Colon (tissue), 2 donors: Measurements from ENCODE around the gene GARRE1.
"Not testable (repeated sequence)": the region's sequence is repeated elsewhere in the genome, so short reads cannot be mapped to it uniquely, and the experiment has no call there.

Experiments
- FAIRE-seq: peaks from 2 replicates; lab custom pipeline; 2012; peaks lifted over from hg19 to GRCh38; lab: Jason Lieb, UNC
- donor health status: control.
- donor health status: control.

Gene GARRE1

DNA sequence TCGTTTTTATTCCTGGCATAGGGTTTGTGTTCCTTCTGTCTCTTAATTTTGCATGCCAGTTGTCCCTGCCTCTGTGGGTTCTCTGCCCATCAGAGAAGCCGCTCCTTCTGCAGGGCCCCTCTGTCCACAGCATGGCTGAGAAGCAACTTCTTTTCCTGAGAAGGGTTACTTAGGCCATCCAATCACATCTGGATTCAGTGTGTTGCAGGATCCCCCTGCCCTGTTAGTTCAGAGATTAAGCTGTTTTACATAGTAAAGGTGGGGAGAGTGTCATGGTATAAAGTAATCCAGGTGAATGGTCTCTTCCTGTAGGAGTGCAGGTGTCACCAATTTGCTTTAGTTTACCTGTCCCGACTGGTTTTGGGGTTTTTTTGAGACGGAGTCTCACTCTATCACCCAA is 22.9 kb upstream of the GARRE1 start:
- no peak for FAIRE-seq

DNA sequence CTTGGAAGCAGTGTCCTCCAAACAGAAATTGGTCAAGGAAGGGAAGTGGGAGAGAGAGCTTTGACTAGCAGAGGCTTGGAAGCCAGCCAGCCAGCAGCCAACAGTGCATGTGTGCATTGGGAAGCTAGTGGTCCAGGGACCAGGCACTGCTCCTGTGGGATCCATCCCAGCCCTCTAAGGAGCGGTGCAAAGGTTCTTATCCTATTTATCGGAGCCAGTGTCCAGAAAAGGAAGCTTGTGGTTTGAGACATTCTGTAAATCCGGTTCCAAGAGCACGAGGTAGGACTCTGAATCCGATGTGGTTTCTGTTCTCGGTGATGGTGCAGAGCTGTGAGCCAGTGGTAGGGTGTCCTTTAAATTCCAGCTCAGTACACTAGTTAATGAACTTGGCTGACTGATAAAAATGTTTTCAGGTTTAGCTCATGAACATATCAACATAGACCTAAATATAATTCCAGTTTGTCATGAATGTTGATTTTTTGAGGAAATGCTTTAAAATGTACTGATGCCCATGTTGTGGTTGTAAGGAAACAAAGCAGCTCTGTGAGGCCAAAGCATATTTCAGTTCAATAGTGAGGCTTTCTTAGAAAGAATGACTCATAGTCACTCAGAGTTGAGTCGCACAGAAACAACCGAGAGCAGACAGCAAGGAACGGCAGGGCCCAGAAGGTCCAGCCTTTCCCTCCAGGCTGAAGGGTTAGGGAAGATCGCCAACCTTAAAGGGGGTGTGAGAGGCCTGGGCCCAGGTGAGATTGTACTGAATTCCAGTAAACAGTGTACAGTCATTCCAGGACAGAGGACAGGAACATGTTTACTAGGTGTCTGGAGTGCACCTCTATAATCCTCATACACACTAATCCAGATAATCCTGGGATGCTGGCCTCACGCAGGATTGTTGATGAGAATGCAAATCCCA is 21.5 kb upstream of the GARRE1 start:
- FAIRE-seq, result no peak

DNA sequence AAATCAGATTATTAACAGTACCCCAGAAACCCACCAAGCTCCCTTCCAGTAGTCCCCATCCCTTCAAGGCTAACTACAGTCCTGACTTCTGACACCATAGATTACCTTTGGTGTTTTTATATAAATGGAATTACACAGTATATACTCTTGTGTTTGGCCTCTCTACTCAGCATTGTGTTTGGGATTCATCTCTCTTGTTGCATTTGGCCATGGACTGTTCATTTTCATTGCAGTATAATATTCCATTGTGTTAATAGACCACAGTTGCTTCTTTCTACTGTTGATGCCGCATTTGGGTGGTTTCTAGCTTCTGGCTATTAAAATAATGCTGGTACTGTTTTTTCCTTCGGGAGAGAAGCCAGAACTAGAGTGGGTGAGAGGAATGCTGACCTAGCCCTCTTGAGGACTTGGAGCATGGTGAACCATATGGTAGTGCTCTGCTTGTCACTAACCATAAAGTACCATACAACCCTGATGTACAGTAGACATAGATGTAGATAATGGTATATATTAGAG is 18.9 kb upstream of the GARRE1 start:
- no peak for FAIRE-seq

DNA sequence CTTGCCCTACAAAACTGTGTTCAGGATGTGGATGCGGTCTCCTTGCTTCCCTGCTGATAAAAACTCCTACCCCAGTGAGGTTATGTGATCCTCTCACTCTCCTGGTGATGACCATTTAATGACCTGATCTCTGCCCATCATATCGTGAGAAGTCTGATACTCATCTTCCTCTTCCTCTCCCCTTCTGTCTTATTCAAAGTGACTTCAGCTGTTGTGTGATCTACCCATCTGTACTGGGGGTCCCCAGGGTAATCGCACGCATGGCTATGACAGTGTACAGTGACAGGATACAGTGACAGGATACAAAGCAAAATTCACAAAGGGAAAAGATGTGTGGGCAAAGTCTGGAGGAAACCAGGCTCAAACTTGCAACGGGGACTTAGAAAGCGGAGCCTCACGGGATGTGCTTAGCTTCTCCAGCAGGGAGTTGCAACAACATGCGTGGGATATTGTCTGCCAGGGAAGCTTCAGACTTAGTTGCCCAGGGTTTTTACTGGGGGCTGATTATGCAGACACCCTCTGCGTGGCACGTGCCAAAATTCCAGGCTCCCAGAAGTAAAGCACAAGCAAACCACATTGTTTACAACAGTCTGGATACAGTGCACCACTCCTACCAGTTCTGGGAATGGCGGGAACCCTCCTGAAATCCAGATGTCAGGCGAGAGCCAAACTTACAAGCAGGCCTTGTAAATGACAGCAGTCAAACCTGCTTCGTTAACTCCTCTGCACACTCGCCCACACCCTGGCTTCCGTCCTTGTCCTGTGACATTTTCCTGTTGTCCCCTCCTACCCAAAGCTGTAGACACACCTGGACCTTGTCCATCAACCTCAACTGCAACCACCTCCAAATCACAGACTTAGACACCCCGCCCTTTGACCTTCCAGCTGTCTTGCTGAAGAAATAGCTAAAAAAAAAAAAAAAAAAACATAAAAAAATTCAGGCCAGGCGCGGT is 18.0 kb upstream of the GARRE1 start:
- no peak for FAIRE-seq

DNA sequence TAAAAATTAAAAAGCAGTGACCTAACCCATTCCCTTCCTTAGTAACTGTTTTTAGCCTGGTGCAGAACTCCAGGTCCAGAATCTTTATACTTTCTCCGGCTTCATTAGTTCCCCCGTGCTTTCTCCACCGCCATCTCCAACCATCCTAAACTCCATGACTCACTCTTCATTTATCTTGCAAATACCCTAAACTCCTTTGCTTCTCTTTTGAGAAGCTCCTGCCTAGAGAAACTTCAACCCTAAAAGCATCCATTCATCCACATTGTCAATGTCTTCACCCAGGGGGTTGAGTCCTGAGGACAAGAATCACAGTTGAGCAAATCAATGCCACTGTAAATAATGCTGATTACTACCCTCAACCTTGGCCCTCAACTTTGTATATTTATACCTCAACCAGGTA is 17.1 kb upstream of the GARRE1 start:
- no peak for FAIRE-seq

DNA sequence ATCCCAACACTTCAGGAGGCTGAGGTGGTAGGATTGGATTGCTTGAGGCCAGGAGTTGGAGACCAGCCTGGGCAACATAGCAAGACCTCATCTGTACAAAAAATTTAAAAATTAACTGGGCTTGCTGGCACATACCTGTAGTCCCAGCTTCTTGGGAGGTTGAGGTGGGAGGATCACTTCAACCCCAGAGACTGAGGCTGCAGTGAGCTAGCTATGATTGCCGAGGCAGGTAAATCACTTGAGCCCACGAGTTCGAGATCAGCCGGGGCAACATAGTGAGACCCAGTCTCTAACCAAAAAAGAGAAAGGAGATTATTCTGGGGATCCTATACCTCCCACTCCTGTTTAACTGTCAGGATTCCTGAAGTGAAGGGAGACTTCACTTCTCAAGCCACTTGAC is 16.4 kb upstream of the GARRE1 start:
- no peak for FAIRE-seq

DNA sequence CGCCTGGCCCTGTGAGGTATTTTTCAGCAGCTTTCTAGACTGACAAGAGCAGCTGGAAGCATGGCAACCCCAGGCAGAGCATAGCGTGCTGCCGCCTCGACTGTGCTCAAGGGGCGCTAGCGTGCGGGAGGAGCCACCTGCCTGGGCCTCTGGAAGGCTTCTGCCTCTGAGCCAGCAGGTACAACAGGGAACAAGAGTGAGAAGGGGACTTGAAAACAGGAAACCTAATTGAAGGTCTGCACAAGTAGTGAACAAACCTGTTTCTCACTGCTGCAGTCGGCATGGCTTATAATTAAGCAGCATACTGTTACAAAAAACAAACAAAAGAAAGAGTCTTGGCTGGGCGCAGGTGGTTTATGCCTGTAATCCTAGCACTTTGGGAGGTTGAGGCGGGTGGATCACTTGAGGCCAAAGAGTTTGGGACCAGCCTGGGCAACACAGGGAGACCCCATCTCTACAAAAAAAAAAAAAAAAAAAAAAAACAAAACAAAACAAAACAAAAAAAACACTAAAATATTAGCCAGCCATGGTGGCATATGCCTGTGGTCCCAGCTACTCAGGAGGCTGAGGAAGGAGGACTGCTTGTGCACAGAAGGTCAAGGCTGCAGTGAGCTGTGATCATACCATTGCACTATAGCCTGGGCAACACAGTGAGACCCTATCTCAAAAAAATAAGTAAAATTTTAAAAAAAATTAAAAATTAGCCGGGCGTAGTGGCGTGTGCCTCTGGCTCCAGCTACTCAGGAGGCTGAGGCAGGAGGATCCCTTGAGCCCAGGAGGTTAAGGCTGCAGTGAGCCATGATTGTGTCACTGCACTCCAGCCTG is 12.6 kb upstream of the GARRE1 start:
- no peak for FAIRE-seq

DNA sequence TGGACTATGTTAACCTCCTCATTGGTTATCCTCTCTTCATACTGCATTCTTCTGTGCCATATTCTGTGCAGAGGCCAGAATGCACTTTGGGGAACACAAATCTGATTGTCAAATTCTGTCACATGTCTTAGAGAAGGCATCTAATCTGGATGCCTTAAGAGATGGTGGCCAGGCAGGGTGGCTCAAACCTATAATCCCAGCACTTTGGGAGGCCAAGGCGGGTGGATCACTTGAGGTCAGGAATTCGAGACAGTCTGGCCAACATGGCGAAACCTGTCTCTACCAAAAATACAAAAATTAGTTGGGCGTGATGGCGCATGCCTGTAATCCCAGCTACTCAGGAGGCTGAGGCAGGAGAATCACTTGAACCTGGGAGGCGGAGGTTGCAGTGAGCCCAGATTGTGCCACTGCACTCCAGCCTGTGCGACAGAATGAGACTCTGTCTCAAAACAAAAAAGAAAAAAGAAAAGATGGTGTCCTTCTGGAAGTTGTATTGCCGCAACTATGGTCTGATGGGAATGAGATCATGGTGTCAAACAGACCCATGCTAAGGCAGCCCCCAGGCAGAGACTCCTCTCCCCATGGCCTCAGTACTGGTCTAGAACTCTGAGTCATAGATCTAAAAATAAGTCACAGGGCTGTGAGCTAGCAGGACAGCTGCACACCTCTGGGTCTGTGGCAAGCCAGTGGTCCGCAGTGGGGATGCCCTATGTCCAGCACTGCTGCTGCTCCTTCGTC is 11.0 kb upstream of the GARRE1 start:
- not testable (repeated sequence) for FAIRE-seq

DNA sequence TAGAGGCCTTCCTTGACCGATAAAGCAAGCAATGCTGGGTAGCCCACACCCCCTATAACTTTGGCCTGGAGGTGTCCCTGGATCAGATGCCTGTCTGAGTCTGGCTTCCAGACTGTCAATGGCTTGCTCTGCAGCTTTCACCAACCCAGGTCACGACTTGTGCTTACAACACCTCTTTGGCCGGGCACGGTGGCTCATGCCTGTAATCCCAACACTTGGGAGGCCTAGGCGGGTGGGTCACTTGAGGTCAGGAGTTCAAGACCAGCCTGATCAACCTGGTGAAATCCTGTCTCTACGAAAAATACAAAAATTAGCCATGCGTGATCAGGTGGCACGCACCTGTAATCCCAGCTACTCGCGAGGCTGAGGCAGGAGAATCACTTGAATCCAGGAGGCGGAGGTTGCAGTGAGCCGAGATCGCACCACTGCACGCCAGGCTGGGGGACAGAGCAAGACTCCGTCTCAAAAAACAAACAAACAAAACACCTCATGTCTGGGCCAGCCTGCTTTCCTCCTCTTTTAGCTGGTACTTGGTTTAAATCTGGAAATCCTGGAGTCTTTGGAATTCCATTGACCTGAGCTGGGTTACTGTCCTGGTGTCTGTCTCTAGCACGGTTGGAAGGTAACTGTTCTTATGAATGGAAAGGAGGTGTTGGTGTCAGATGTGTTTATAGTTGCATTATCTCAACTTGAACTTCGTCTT is 10.3 kb upstream of the GARRE1 start:
- no peak for FAIRE-seq

DNA sequence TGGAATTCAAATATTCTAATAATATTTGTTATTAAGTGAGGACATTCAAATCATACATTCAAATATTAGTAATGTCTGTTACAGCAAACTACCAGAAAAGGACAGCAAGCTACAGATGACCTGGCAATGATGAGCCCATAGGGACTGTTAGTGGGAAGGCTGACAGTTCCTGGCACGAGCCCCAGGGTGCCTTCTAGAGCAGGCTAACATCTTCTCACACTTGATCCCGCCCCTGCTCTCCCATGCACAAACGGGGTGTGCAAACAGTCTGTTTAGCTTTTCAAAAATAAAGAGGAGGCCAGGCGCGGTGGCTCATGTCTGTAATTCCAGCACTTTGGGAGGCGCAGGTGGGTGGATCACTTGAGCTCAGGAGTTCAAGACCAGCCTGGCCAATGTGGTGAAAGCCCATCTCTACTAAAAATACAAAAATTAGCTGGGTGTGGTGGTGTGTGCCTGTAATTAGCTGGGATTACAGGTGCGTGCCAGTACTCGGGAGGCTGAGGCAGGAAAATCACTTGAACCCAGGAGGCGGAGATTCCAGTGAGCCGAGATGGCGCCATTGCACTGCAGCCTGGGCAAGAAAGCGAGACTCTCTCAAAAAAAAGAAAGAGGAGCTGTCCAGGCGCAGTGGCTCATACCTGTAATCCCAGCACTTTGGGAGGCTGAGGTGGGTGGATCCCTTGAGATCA is 9.6 kb upstream of the GARRE1 start:
- no peak for FAIRE-seq

DNA sequence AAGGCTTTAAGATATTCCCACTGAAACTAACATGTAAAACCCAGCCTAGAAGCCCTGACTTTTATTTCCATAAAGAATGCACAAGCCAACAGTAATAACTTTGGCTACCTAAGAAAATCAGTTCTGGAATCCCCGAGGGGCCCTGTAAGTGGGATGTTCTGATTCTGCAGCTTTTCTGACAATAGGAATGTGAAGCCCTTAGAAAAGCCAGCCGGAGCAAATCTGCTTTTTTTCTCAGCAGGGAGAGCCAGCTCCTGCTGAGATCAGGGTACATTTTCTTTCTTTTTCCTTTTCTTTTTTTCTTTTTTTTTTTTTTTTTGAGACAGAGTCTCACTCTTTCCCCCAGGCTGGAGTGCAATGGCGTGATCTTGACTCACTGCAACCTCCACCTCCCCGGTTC is 8.0 kb upstream of the GARRE1 start:
- FAIRE-seq, result no peak

DNA sequence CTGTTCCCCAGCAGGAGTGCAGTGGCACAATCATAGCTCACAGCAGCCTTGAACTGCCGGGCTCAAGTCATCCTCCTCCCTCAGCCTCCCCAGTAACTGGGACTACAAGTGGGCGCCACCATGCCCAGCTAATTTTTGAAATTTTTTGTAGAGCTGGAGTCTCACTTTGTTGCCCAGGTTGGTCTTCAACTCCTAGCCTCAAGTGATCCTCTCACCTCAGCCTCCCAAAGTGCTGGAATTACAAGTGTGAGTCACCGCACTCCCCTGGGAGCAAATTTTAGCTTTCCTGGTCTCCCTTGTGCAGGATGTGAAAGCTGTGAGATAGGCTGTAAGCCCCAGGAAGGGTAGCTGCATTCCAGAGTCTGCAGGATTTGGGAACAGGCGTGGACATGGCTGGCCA is 5.4 kb upstream of the GARRE1 start:
- FAIRE-seq, result no peak

DNA sequence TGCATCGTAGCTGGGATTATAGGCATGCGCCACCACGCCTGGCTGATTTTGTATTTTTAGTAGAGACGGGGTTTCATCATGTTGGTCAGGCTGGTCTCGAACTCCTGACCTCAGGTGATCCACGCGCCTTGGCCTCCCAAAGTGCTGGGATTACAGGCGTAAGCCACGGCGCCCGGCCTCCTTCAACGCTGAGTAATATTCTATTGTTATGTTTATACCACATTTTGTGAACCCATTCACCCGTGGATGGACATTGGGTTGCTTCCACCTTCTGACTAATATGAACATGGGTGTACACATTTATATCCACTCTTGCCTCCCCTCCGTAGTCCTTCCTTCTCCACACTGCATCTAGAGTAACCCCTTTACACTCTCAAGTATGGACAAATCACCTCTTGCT is 1.2 kb upstream of the GARRE1 start:
- not testable (repeated sequence) for FAIRE-seq

DNA sequence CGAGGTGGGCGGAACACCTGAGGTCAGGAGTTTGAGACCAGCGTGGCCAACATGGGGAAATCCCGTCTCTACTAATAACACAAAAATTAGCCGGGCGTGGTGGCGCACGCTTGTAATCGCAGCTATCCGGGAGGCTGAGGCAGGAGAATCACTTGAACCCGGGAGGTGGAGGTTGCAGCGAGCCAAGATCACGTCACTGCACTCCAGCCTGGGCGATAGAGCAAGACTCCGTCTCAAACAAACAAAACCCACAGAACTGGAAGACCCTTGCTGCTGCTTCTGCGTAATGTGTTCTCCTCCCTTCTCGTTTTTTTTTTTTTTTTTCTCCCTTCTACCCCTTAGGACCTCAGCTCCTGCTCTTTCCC is 691 bp upstream of the GARRE1 start:
- FAIRE-seq, result not testable (repeated sequence)

DNA sequence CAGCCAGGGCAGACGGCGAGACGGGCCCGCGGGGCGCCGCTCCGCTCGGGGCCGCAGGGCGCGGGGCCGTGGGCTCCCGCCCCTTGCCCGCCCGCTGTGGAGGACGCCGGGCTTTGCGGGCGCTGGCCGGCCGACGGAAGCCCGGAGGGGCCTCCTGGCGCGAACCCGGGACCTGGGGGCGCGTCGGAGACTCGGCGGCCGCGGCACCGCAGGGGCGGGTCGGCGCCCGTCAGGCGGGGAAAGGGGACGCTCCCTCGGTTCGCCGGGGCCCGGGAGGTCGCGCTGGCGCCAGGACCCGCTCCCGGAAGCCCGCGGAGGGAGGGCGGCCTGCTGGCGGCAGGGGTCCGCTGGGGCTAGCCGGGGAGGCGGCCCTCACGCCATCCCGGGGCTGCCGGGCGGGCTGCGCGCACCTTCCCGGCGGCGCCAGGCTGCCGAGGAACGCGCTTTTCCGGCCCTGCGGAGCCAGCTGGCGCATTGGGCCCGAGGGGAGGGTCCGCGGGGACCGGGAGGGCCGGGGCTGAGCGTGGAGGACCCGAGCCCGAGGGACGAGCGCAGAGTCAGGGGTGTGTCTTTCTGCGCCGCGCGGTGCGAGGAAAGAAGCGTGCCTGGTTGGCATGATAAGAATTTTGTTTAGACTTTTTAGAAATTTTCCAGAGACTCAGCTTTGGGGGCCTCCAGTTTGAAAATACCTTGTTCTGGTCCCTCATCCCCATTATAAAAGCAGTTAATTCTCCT is 511 bp downstream of the GARRE1 start:
- no peak for FAIRE-seq

DNA sequence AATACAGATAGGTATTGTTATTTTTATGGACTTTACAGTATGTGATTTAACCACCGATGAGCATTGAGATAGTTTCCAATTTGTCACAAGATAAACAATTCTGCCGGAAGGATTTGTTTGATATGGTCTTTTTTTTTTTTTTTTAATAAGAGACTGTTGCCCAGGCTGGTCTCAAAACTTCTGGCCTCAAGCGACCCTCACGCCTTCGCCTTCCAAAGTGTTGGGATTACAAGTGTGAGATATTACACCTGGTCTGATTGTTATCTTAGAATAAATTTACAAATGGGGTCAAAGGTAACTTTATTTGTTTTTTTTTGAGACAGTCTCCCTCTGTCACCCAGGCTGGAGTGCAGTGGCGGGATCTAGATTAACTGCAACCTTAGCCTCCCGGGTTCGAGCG is 1.2 kb downstream of the GARRE1 start:
- FAIRE-seq, result no peak

DNA sequence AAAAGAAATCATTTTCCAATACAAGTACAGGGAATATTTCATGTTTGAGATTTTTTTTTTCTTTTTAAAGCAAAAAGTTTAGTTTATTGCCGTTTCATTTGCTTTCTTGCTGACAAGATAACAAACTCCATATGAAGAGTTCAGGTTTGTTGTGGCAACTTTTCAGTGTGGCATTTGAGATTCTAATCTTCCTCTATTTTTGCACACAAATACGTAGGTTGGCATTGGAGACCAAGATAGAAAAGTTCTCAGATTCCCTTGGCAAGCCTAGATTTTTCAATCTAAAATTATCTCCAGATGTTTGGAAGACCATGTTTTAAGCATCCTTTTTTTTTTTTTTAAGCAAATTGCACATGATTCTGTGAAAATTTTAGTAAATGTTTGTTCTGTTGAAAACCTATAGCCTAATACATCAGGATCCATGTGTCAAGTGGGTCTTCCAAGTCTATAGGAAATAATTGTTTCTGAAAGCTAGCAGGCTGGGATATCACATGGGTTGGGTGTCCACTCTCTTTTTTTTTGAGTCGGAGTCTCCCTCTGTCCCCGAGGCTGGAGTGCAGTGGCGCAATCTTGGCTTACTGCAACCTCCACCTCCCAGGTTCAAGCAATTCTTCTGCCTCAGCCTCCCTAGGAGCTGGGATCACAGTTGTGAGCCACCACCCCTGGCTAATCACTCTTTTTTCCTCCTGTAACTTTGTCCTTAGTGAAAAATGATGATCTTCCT is 2.6 kb downstream of the GARRE1 start:
- FAIRE-seq, result no peak

DNA sequence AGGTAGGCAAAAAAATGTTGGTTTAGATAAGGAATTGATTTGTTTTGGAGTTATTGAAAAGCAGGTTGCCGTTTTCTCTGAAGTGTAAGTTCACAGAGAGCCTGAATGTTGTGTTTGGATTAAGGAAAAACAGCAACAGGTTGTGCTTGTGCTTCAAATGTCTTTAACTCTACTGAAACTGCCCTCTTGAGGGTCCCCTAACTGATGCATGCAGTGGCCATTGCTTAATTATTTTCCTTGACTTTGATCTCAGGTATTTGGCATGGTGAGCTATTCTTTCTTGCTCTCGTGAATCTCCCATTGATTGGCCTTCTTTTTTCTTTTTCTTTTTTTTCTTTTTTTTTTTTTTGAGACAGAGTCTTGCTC is 3.2 kb downstream of the GARRE1 start:
- no peak for FAIRE-seq
